OCI-LY3 (cell line): ENCODE measurements around the gene MCM3AP.

ENCODE experiments used
- CTCF ChIP-seq: fragments of 200-600, 300-600 bp; sonication (generic); IDR thresholded peaks from 2 replicates; pipeline ENCODE4 v1.5.1; 2014; ENCODE audit warnings: antibody characterized with exemption, low read length, low read depth
- EZH2phosphoT487 ChIP-seq: fragments of 200-600 bp; shearing (Covaris generic); IDR thresholded peaks from 2 replicates; pipeline ENCODE4 v1.6.1; 2018; ENCODE audit warnings: antibody characterized with exemption, mixed run types, low read depth

GRCh38 chr21:46229133-46229922 is 56.1 kb downstream of the MCM3AP start:
- TF ChIP-seq CTCF: peak; percentile 37
- TF ChIP-seq EZH2phosphoT487: no peak
